K562 (cell line): ENCODE results near the gene U2AF1L4. TPM values are rescaled to one million over a fixed set of nuclear protein-coding genes. Genes with fewer than 3 reads are reported as not detected.

ENCODE experiments used
- BHLHE40 ChIP-seq: IDR thresholded peaks from 2 replicates; pipeline ENCODE4 v1.6.1; 2011; ENCODE audit warnings: low read length, improper control_type of control experiment
- CEBPB ChIP-seq: fragments of 450-650 bp; IDR thresholded peaks from 2 replicates; pipeline ENCODE4 v1.6.1; 2016; ENCODE audit warnings: missing genetic modification characterization, missing compliant biosample characterization
- FOXM1 ChIP-seq, 2 experiments: fragments of 450-650 bp in 1 of 2; sonication (generic) in 1 of 2; formaldehyde crosslinking in 1 of 2; IDR thresholded peaks; 2 replicates each; pipeline versions ENCODE4 v1.6.1 to v1.9.0; 2017 to 2022; ENCODE audit warnings: low read depth in 2 of 2, mild to moderate bottlenecking in 2 of 2, missing genetic modification reagents in 1 of 2, moderate library complexity in 1 of 2
- HOXB6 ChIP-seq: fragments of 250-450 bp; sonication (Bioruptor Pico); IDR thresholded peaks from 2 replicates; pipeline ENCODE4 v1.5.1; 2022; ENCODE audit warnings: mild to moderate bottlenecking, borderline replicate concordance
- ILF3 ChIP-seq: fragments of 450-650 bp; IDR thresholded peaks from 2 replicates; pipeline ENCODE4 v1.6.1; 2018; ENCODE audit warnings: antibody characterized with exemption, mild to moderate bottlenecking, moderate library complexity, borderline replicate concordance
- ILK ChIP-seq: fragments of 450-650 bp; IDR thresholded peaks from 2 replicates; pipeline ENCODE4 v1.6.1; 2016; ENCODE audit warnings: missing genetic modification characterization, low read depth, mild to moderate bottlenecking, missing compliant biosample characterization, moderate library complexity, borderline replicate concordance
- KAT2B ChIP-seq: IDR thresholded peaks from one replicate; pipeline ENCODE4 v1.6.1; 2012; ENCODE audit warnings: low read depth, mild to moderate bottlenecking, control low read depth, inconsistent platforms, low read length, moderate library complexity
- MCM2 ChIP-seq: fragments of 450-650 bp; IDR thresholded peaks from 2 replicates; pipeline ENCODE4 v1.6.1; 2017; ENCODE audit warnings: low read depth, mild to moderate bottlenecking
- NKRF ChIP-seq: fragments of 450-650 bp; IDR thresholded peaks from 2 replicates; pipeline ENCODE4 v1.6.1; 2016; ENCODE audit warnings: borderline replicate concordance
- SOX6 ChIP-seq: fragments of 450-650 bp; IDR thresholded peaks from 2 replicates; pipeline ENCODE4 v1.6.1; 2014; ENCODE audit warnings: mild to moderate bottlenecking
- SREBF2 ChIP-seq: sonication (generic); formaldehyde crosslinking; IDR thresholded peaks from 2 replicates; pipeline ENCODE4 v1.4.0; 2020; ENCODE audit warnings: mild to moderate bottlenecking, missing genetic modification reagents
- TCFL5 ChIP-seq: fragments of 250-450 bp; sonication (Bioruptor Pico); conservative IDR thresholded peaks from 2 replicates; pipeline ENCODE4 v1.6.1; 2021; ENCODE audit warnings: mild to moderate bottlenecking, moderate library complexity, matching md5 sums
- ZNF311 ChIP-seq: fragments of 250-450 bp; sonication (Bioruptor Pico); IDR thresholded peaks from 2 replicates; pipeline ENCODE4 v1.4.0; 2020; ENCODE audit warnings: mild to moderate bottlenecking, moderate library complexity
- polyA plus RNA-seq, 8 experiments: library from polyadenylated mRNA; depleted of rRNA in 4 of 8; stranded (reverse) in 5 of 8; unstranded in 3 of 8; fragments of >200 nt; fragmentation: Nextera tagmentation in 2 of 8; fragmentation: Illumina TruSeq in 1 of 8; extraction: Ambion mirVana in 2 of 8; extraction: Trizol in 1 of 8; gene quantifications; 2 replicates each; pipeline versions ENCODE4 v1.2.1 to v1.2.3, GENCODE V29; 2011 to 2014; ENCODE audit warnings: inconsistent platforms in 1 of 8, missing spikeins in 1 of 8
- total RNA-seq, 7 experiments: library from RNA; depleted of rRNA in 6 of 7; stranded (reverse); fragments of >200 nt in 6 of 7; fragmentation: Illumina TruSeq in 2 of 7; extraction: Trizol in 2 of 7; gene quantifications; 2 replicates each; pipeline versions ENCODE4 v1.2.1 to v1.2.3, GENCODE V29; 2011 to 2021; ENCODE audit warnings: low replicate concordance in 1 of 7
- TF ChIP-seq, protein P1 (sequence below): fragments of 250-450 bp; sonication (Bioruptor Pico); IDR thresholded peaks from 2 replicates; pipeline ENCODE4 v1.4.0; 2020; ENCODE audit warnings: borderline replicate concordance

U2AF1L4 gene
- total and polyA plus RNA-seq, 9 of the 15 experiments (the other 6 are each of a cell fraction or from before 2014, with no cell fraction given), result 8.4 to 19.5 (median 12.6) TPM

- TF ChIP-seq SREBF2 (CRISPR knock-in tag), result no peak
- no peak for TF ChIP-seq ILK
- no peak for TF ChIP-seq ILF3
- TF ChIP-seq NKRF, result no peak
- TF ChIP-seq SOX6, result no peak
- no peak for TF ChIP-seq KAT2B
- no peak for TF ChIP-seq MCM2
- no peak for TF ChIP-seq TCFL5
- TF ChIP-seq HOXB6 (CRISPR knock-in tag), result no peak
- TF ChIP-seq BHLHE40, result no peak
- TF ChIP-seq, protein P1, sequence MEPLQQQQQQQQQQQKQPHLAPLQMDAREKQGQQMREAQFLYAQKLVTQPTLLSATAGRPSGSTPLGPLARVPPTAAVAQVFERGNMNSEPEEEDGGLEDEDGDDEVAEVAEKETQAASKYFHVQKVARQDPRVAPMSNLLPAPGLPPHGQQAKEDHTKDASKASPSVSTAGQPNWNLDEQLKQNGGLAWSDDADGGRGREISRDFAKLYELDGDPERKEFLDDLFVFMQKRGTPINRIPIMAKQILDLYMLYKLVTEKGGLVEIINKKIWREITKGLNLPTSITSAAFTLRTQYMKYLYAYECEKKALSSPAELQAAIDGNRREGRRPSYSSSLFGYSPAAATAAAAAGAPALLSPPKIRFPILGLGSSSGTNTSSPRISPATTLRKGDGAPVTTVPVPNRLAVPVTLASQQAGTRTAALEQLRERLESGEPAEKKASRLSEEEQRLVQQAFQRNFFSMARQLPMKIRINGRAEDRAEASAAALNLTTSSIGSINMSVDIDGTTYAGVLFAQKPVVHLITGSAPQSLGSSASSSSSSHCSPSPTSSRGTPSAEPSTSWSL (CRISPR knock-in tag), result no peak
- no peak for TF ChIP-seq FOXM1 (IDR thresholded peaks at IDR 0.05; ENCODE audit: low read depth)
- TF ChIP-seq FOXM1 (CRISPR knock-in tag; IDR thresholded peaks at IDR 0.05; ENCODE audit: low read depth), result no peak
- peak; percentile 35; the same call in 1 of the 2 replicates for TF ChIP-seq CEBPB
- TF ChIP-seq ZNF311 (CRISPR knock-in tag), result no peak
These were observed 30.4 kb downstream of the U2AF1L4 start (continued) for GRCh38 chr19:35714601-35715354.
